DND-41 (cell line): Measurements from ENCODE around the gene LRP5.
"Not testable (repeated sequence)": the region's sequence is repeated elsewhere in the genome, so short reads cannot be mapped to it uniquely, and the experiment has no call there.

Source experiments
- ATAC-seq: fragments of 200-7000 bp; cut with Tn5 transposase; 3 replicates; pipeline ENCODE4 v1.9.1; 2021; ENCODE audit warnings: low read depth; ENCODE audit not compliant: insufficient read depth
- DNase-seq: peaks from one replicate; pipeline ENCODE4 v3.0.0-alpha.2; 2020
- H2AFZ ChIP-seq: 2 replicates; pipeline ENCODE4 v1.6.0; 2012; ENCODE audit warnings: low read depth, low read length
- H3K27ac ChIP-seq: 2 replicates; pipeline ENCODE4 v1.5.1; 2012; ENCODE audit warnings: low read length, inconsistent platforms
- H3K27me3 ChIP-seq: fragments of 200-600 bp; sonication (generic); 2 replicates; pipeline ENCODE4 v1.6.0; 2012; ENCODE audit warnings: low read length, mild to moderate bottlenecking, inconsistent platforms; ENCODE audit not compliant: insufficient read depth, poor library complexity
- H3K36me3 ChIP-seq: 2 replicates; pipeline ENCODE4 v1.5.1; 2012; ENCODE audit warnings: low read length, inconsistent platforms; ENCODE audit not compliant: insufficient read depth
- H3K4me1 ChIP-seq: 2 replicates; pipeline ENCODE4 v1.5.1; 2012; ENCODE audit warnings: mild to moderate bottlenecking, low read length; ENCODE audit not compliant: insufficient read depth
- H3K4me2 ChIP-seq: 2 replicates; pipeline ENCODE4 v1.6.0; 2012; ENCODE audit warnings: mild to moderate bottlenecking, moderate library complexity, low read length, inconsistent platforms; ENCODE audit not compliant: insufficient read depth
- H3K4me3 ChIP-seq, 2 experiments: fragments of 200-600 bp in 1 of 2; shearing (Covaris generic) in 1 of 2; 2 replicates each; pipeline ENCODE4 v1.5.1; 2012 to 2016; ENCODE audit warnings: inconsistent platforms in 2 of 2, low read length in 2 of 2, mild to moderate bottlenecking in 2 of 2, low read depth in 1 of 2, moderate library complexity in 1 of 2
- H3K79me2 ChIP-seq: 2 replicates; pipeline ENCODE4 v1.6.0; 2012; ENCODE audit warnings: low read length, inconsistent platforms; ENCODE audit not compliant: insufficient read depth
- H3K9ac ChIP-seq: 2 replicates; pipeline ENCODE4 v1.6.0; 2012; ENCODE audit warnings: low read depth, mild to moderate bottlenecking, inconsistent platforms, low read length, moderate library complexity
- H3K9me3 ChIP-seq: 2 replicates; pipeline ENCODE4 v1.5.1; 2012; ENCODE audit warnings: low read length, moderate library complexity, mild to moderate bottlenecking, inconsistent platforms; ENCODE audit not compliant: insufficient read depth, severe bottlenecking
- H4K20me1 ChIP-seq: 2 replicates; pipeline ENCODE4 v1.6.0; 2012; ENCODE audit warnings: low read length; ENCODE audit not compliant: insufficient read depth
- CTCF ChIP-seq: IDR thresholded peaks from 2 replicates; pipeline ENCODE4 v1.5.1; 2012; ENCODE audit warnings: borderline replicate concordance, low read length, moderate library complexity, mild to moderate bottlenecking; ENCODE audit not compliant: poor library complexity, severe bottlenecking; ENCODE audit errors: extremely low read depth
- EZH2 ChIP-seq: IDR thresholded peaks from 3 replicates; pipeline ENCODE4 v1.6.1; 2012; ENCODE audit warnings: borderline replicate concordance, low read depth, mild to moderate bottlenecking, moderate library complexity, low read length, inconsistent platforms; ENCODE audit not compliant: severe bottlenecking

LRP5 gene

GRCh38 chr11:68471360-68472340 is 159.3 kb downstream of the LRP5 start:
- Histone ChIP-seq H3K9me3 (peaks cover 4% of the 10 kb centered on the region), H2AFZ (no peak overlapping the region), H3K79me2 (peaks cover 96% of the 10 kb centered on the region), H3K4me3 (peak overlapping the region in 1 of 2 experiments; percentile 11; a peak in 1 of 4 replicates), H4K20me1 (peaks cover 81% of the 10 kb centered on the region), H3K9ac (no peak overlapping the region), H3K4me2 (peak overlapping the region; percentile 41), H3K27me3 (no peaks in the 10 kb centered on the region), H3K36me3 (peaks cover 35% of the 10 kb centered on the region), H3K4me1 (peaks cover 60% of the 10 kb centered on the region), H3K27ac (peak overlapping the region; percentile 46)
- TF ChIP-seq EZH2 = no peak
- peak; percentile 11 for TF ChIP-seq CTCF
- peak; percentile 94 for ATAC-seq
- peak; percentile 78 for DNase-seq

GRCh38 chr11:68472778-68473177 is 160.4 kb downstream of the LRP5 start:
- no peak overlapping the region for H3K27ac ChIP-seq
- peaks cover 50% of the 10 kb centered on the region for H3K4me1 ChIP-seq
- peaks cover 4% of the 10 kb centered on the region for H3K9me3 ChIP-seq
- H3K4me2 ChIP-seq = 0 out of 2 replicates have a peak overlapping the region, but pooled peaks have one; percentile 4
- DNase-seq = no peak
- no peaks in the 10 kb centered on the region for H3K27me3 ChIP-seq
- no peak for ATAC-seq
- H3K79me2 ChIP-seq = peaks cover 96% of the 10 kb centered on the region
- peaks cover 39% of the 10 kb centered on the region for H3K36me3 ChIP-seq
- no peak overlapping the region for H2AFZ ChIP-seq
- TF ChIP-seq EZH2 (no peak), CTCF (no peak)
- peaks cover 80% of the 10 kb centered on the region for H4K20me1 ChIP-seq
- H3K4me3 ChIP-seq = no peak overlapping the region
- no peak overlapping the region for H3K9ac ChIP-seq

GRCh38 chr11:68473693-68474092 is 161.3 kb downstream of the LRP5 start:
- TF ChIP-seq CTCF (no peak), EZH2 (no peak)
- peaks cover 96% of the 10 kb centered on the region for H3K79me2 ChIP-seq
- no peak overlapping the region for H3K27ac ChIP-seq
- no peaks in the 10 kb centered on the region for H3K27me3 ChIP-seq
- peaks cover 41% of the 10 kb centered on the region for H3K4me1 ChIP-seq
- no peak overlapping the region for H3K9ac ChIP-seq
- peaks cover 80% of the 10 kb centered on the region for H4K20me1 ChIP-seq
- DNase-seq (no peak), ATAC-seq (no peak)
- H2AFZ ChIP-seq = no peak overlapping the region
- peaks cover 34% of the 10 kb centered on the region for H3K36me3 ChIP-seq
- H3K4me3 ChIP-seq = no peak overlapping the region
- H3K9me3 ChIP-seq = peaks cover 4% of the 10 kb centered on the region
- H3K4me2 ChIP-seq = no peak overlapping the region

GRCh38 chr11:68475626-68476025 is 163.2 kb downstream of the LRP5 start:
- H3K4me3 ChIP-seq, DNase-seq, H2AFZ ChIP-seq, H3K27me3 ChIP-seq, H3K4me2 ChIP-seq, H3K27ac ChIP-seq, H3K9me3 ChIP-seq, ATAC-seq, H3K9ac ChIP-seq: not testable (repeated sequence)
- Histone ChIP-seq H3K4me1 (peaks cover 21% of the 10 kb centered on the region), H3K36me3 (peaks cover 30% of the 10 kb centered on the region), H4K20me1 (peaks cover 80% of the 10 kb centered on the region), H3K79me2 (peaks cover 96% of the 10 kb centered on the region)
